ENCODE measurements around the gene TSLP.

TSLP gene

GRCh38 chr5:111071413-111071812, at the start of gene TSLP:
TSS of gene TSLP (plus strand) at chr5:111071713. CDS start at chr5:111071891, 178 bp downstream.
- no peak for DNase-seq

GRCh38 chr5:111022301-111022700, 49.2 kb upstream of the TSLP start:
- no peak for DNase-seq

DNA sequence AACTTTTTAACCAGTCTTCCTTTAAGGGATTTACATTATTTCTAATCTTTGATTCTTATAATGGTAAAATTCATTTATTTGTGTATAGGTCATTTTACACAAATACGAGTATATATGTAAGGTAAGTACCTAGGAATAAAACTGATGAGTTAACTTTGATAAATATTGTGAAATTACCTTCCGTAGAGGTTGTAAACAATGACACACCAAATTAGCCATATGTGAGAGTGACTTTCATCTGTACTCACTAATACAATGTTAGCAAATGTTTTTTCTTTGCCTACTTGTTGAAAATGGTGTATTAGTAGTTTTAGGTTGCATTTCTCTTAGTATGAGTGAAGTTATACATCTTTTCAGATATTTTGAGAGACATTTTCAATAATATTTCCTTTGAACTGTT, 42.6 kb upstream of the TSLP start:
- no peak for DNase-seq

- no peak for DNase-seq
Measured at GRCh38 chr5:111043712-111044506, 27.6 kb upstream of the TSLP start.

GRCh38 chr5:111058064-111058463, 13.4 kb upstream of the TSLP start:
- no peak for DNase-seq

- no peak for DNase-seq
Measured at GRCh38 chr5:111060169-111060568, 11.3 kb upstream of the TSLP start.

GRCh38 chr5:111061618-111062017, 9.9 kb upstream of the TSLP start:
- DNase-seq = no peak

DNA sequence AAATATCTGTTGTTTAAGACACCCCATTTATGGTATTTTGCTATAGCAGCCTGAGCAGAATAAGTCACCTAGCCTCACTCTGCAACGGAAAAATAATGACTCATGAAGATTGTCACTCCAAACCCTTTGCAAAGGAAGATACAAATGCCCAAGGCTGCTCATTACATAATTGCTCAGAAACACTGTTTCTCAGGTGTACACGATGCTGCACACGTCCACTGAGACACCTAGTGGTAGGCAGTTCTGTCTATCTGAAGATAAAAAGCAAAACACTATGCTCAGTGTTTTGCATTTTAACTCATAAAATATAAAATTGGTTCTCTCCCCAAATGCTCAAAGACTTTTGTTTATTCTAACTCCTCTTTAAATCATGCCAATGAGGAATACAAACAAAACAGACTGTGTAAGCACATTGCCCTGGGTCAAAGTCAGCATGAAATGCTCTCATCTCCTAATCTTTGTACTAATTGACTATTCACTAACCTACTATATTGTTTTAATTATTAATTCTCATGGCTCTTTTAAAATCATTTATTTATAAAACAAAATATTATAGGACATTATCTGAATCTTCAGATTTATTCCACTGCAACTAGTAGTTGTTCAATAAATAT, 7.7 kb upstream of the TSLP start:
- DNase-seq = no peak

DNA sequence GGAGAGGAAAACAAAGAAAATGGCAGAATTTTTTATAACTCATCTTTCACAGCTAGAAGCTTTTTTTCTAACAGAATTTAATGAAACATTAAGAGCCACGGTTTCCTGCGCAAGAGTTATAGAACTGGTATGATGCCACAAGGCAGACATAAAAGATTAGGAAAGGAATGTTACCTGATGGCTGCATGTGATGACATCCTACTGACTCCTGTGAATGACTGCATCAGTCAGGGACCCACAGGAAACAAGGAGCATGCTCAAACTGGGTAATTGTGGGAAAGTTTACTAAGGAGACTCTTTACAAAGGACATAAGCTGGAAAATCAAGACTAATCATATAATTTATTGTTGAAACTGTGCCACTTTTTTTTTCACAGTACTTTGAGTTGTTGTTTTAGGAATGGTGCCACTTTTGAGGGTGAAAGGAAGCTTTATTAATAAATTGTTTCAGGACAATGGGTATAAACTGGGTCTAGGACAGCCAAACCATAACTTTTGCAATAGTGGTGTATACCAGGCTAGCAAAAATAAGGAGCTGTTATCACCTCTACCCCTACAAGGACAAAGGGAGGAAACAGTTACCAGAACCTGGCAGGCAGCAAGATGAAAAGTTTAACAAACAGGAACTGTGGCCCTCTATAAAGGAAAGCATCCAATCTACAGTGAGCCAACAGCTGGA, 5.1 kb upstream of the TSLP start:
- no peak for DNase-seq

GRCh38 chr5:111068213-111068612, 3.3 kb upstream of the TSLP start:
- no peak for DNase-seq

- no peak for DNase-seq
Measured at GRCh38 chr5:111069839-111070238, 1.7 kb upstream of the TSLP start.

DNA sequence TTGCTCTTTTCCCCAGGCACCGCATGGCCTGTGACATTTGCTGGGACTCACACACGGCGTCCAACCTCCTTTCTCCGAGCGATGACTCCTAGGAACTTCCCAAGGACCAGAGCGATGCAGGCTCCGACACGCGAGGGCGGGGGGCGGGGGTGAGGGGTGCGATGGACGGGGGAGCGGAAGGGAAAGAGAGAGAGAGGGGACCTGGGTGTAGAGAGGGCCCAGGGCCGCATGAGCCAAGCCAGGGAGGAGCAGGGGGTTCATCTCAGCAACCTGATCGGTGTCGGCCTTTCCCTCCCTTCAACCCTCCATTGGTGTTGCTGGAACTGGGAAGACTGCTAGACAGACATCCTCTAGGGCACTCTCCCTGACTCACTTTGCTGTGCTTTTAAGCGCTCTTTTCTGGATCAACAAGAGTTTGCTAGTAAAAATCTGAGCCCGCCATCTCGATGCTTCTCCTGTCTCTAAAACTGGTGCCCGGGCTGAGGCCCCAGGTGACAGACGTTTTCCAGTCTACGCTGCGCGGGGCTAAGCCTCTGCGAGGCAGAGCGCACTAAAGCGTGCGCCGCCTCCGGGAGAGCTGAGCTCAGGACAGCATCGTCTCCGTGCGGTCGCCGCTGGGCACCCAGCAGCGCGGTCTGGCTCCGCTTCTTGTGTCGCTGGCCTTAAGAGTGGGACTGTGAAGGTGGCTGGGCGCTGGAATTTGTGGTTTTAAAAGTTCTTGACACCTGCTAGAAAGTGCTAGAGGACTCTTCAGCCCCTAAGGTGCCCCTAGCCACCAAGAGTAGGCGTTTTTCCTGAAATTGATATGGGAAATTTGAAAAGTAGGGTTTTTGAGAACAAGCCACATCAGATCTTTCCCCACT, 1.0 kb upstream of the TSLP start:
- peak; percentile 67 for DNase-seq

- DNase-seq = peak; percentile 85
Measured at GRCh38 chr5:111072949-111073682, 1.6 kb downstream of the TSLP start.

GRCh38 chr5:111074244-111074643, 2.7 kb downstream of the TSLP start:
- no peak for DNase-seq

GRCh38 chr5:111075520-111075919, 4.0 kb downstream of the TSLP start:
- DNase-seq = no peak

- no peak for DNase-seq
Measured at GRCh38 chr5:111076091-111076490, 4.6 kb downstream of the TSLP start.

DNA sequence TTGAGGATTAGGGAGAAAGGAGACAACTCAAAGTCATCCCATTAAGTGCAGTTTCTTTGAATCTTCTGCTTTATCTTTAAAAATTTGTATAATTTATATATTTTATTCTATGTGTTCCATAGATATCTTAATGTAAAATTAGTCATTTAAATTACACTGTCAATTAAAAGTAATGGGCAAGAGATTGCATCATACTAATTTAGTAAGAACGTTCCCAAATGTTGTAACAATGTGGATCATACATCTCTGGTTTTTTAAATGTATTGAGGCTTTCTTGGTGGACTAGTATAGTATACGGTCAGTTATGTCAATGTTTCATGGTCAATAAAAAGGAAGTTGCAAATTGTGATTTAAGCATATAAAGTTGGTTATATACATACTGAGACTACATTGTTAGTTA, 6.2 kb downstream of the TSLP start:
- DNase-seq = no peak

DNA sequence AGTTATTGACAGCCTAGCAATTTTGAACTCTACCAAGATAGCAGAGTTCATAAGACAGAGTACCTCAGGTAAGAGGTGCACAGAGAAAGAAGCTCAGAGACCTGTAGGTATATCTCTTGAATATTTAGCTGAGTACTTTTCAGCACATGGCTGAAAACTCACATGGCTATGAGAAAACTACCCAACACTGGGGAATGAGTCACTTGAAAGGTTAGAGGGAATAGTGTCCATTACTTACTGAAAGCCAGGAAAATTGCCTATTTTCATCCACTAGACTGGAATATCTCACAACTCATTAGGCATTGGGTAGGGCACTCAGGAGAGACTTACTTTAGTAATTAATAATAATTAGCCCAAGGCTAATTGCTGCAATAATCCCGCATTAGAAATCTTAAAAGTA, 8.3 kb downstream of the TSLP start:
- DNase-seq = no peak

DNA sequence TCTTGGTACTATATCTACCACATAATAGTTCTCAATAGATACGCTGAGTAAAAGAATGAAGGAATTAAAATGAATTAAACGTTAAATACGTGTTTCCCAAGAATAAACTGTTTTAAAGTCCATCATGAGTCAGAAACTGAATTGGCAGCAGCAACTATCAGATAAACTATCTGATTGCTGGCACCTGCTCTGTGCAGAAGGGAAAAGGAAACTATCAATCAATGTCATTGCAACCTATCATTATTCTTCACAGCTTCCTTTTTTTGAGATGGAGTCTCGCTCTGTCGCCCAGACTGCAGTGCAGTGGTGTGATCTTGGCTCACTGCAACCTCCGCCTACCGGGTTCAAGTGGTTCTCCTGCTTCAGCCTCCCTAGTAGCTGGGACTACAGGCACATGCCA, 11.8 kb downstream of the TSLP start:
- DNase-seq = no peak

GRCh38 chr5:111092062-111092853, 20.7 kb downstream of the TSLP start, which contains the start of gene WDR36:
TSS of gene WDR36 (plus strand) at chr5:111092348. CDS start at chr5:111092457, 109 bp downstream.
- DNase-seq = peak; percentile 92

DNA sequence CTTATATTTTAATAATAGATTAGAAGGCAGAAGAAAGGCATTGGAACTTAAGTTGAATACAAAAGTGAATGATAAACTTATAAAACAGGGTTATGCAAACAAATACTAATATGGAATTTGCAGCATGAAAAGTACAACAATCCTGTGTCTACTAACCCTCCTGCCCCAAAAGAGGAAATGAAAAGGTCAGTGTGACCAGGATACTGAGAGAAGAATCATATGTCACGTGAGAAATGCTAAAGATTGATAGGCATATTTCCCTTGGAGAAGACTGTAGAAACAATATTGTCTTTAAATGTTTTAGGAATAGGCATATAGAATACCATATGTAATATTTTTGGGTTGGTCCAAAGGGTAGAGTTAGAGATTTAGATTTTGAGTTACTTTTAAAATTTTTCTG, 24.5 kb downstream of the TSLP start:
- no peak for DNase-seq

Measured in stimulated activated CD4-positive, alpha-beta T cell treated with anti-CD3 and anti-CD28 coated beads, Interleukin-15, amount 100 ng/mL, for 24 hours (primary cell).